Activated T-cell treated with anti-CD3 and anti-CD28 coated beads, Interleukin-2, amount 50 U/mL, for 4 hours (primary cell): Measurements from ENCODE around the gene BAIAP3. TPM values are rescaled to one million over a fixed set of nuclear protein-coding genes. Genes with fewer than 3 reads are reported as not detected.
"Not testable (repeated sequence)": the region's sequence is repeated elsewhere in the genome, so short reads cannot be mapped to it uniquely, and the experiment has no call there.

Experiments used
- ATAC-seq, 2 donors: fragments of 200-7000 bp; cut with Tn5 transposase; one replicate each; pipeline ENCODE4 v1.10.0; 2021
- DNase-seq: peaks from one replicate; pipeline ENCODE4 v3.0.0-alpha.2; 2020
- H3K27me3 Mint-ChIP-seq: one replicate; pipeline ENCODE4 v1.8.0; 2021; ENCODE audit warnings: low read depth, mixed read lengths
- H3K36me3 Mint-ChIP-seq: one replicate; pipeline ENCODE4 v1.8.0; 2022; ENCODE audit warnings: mixed read lengths; ENCODE audit not compliant: insufficient read depth
- H3K4me1 Mint-ChIP-seq: one replicate; pipeline ENCODE4 v1.8.0; 2021; ENCODE audit warnings: low read depth, mixed read lengths
- H3K4me3 Mint-ChIP-seq: one replicate; pipeline ENCODE4 v1.8.0; 2021; ENCODE audit warnings: mild to moderate bottlenecking, moderate library complexity, mixed read lengths
- H3K9me3 Mint-ChIP-seq: one replicate; pipeline ENCODE4 v1.8.0; 2021; ENCODE audit warnings: mixed read lengths
- total RNA-seq, 3 donors: library from RNA; stranded (reverse); gene quantifications; one replicate each; pipeline ENCODE4 v1.2.1, GENCODE V29; 2021

The BAIAP3 gene
- total RNA-seq, 3 donors from 2014 or later = 0.08 to 0.24 (median 0.16) TPM

DNA sequence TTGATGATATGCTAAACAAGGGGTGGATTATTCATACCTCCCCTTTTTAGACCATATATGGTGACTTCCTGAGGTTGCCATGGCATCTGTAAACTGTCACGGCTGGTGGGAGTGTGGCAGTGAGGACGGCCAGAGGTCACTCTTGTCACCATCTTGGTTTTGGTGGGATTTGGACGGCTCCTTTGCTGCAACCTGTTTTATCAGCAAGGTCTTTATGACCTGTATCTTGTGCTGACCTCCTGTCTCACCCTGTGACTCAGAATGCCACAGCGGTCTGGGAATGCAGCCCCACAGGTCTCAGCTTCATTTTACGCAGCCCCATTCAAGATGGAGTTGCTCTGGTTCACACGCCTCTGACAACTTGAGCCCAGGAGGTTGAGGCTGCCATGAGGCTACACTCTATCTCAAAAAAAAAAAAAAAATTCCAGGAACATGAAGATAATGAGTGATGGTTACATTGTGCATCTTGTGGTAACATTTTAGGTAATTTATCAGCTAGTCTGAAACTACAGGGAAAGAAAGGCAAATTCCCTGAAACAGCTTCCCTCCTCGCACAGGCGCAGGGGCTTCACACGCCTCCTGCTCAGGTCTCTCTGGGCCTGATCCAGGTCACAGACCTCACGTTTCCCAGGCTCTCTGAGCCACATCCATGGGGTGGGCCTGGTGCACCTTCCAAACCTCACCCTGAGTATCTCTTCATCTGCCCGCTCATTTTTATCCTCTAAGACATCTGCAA, 39.4 kb upstream of the BAIAP3 start:
- Mint-ChIP-seq H3K4me1 (peaks cover 6% of the 10 kb centered on the region), H3K27me3 (peaks cover 56% of the 10 kb centered on the region), H3K4me3 (no peak overlapping the region), H3K9me3 (no peaks in the 10 kb centered on the region), H3K36me3 (no peaks in the 10 kb centered on the region)
- ATAC-seq = no peak
- DNase-seq = no peak

DNA sequence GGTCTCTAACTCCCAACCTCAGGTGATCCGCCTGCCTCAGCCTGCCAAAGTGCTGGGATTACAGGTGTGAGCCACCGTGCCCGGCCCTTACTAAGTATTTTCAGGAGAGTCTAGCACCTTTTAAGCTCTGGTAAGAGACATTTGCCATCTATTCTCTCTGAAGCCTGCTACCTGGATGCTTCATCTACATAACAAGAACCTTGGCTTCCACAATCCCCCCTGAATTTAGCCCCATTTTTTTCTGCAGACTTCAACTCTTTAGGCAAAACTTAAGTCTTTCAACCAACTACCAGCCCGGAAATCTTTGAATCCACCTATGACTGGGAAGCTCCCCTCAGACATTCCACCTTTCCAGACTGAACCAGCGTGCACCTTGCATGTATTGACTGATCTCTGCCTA, 38.0 kb upstream of the BAIAP3 start:
- ATAC-seq = no peak
- no peaks in the 10 kb centered on the region for H3K9me3 Mint-ChIP-seq
- no peak overlapping the region for H3K4me3 Mint-ChIP-seq
- H3K27me3 Mint-ChIP-seq = peaks cover 50% of the 10 kb centered on the region
- H3K36me3 Mint-ChIP-seq = no peaks in the 10 kb centered on the region
- DNase-seq = no peak
- H3K4me1 Mint-ChIP-seq = peaks cover 6% of the 10 kb centered on the region

DNA sequence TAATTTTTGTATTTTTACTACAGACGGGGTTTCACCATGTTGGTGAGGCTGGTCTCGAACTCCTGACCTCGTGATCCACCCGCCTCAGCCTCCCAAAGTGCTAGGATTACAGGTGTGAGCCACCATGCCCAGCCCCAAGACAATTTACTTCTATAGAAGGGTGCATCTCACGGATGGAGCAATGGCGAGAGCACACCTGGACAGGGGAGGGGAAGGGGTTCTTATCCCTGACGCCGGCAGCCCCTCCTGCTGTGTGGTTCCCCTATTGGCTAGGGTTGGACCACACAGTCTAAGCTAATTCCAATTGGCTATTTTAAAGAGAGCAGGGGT, 36.8 kb upstream of the BAIAP3 start:
- not testable (repeated sequence) for DNase-seq, H3K9me3 Mint-ChIP-seq, H3K4me3 Mint-ChIP-seq, H3K4me1 Mint-ChIP-seq, H3K36me3 Mint-ChIP-seq, ATAC-seq
- H3K27me3 Mint-ChIP-seq = peaks cover 40% of the 10 kb centered on the region

DNA sequence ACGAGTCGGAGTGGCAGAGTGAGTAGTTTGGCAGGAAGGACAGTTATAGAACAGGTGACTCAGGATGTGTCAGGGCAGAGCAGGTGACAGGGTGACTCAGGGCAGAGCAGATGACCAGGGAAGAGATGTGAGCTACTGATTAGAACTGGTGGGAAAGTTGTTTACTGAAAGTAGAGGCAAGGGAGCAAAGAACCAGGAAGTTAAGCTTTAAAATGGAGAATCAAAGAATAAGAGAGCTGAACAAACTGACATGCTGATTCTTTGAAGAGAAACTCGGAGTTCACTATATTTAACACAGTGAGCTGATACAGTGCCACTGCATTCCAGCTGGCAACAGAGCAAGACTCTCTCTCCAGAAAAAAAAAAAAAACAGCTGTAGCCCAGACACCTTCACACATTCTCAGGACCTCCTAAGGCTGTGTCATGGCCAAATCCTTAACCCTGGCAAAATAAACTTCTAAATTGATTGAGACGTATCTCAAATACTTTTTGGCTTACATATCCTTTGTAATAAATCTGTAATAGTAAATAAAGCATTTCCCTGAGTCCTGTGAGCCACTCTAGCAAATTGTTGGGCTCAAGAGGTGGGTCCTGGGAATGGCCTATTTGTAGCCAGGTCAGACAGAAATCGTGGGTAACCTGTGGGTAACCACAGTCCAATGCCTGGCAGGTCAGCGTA, 36.3 kb upstream of the BAIAP3 start:
- Mint-ChIP-seq H3K27me3 (peaks cover 35% of the 10 kb centered on the region), H3K9me3 (no peaks in the 10 kb centered on the region), H3K36me3 (no peaks in the 10 kb centered on the region), H3K4me3 (no peak overlapping the region), H3K4me1 (peaks cover 10% of the 10 kb centered on the region)
- ATAC-seq (peak; percentile 74 to 81), DNase-seq (no peak)

DNA sequence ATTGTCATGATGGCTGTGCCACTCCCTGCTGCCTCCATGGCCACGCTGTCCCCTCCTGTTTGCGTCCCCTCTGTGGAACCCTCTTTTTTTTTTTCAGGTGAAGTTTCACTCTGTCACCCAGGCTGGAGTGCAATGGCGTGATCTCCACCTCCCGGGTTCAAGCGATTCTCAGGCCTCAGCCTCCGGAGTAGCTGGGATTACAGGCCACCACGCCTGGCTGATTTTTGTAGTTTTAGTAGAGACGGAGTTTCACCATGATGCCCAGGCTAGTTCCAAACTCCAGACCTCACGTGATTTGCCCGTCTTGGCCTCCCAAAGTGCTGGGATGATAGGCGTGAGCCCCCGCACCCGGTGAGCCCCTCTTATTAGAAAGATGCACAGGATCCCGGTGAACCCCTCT, 35.0 kb upstream of the BAIAP3 start:
- Mint-ChIP-seq H3K4me3 (no peak overlapping the region), H3K36me3 (no peaks in the 10 kb centered on the region), H3K9me3 (no peaks in the 10 kb centered on the region), H3K27me3 (peaks cover 27% of the 10 kb centered on the region), H3K4me1 (peaks cover 13% of the 10 kb centered on the region)
- no peak for DNase-seq
- no peak for ATAC-seq

DNA sequence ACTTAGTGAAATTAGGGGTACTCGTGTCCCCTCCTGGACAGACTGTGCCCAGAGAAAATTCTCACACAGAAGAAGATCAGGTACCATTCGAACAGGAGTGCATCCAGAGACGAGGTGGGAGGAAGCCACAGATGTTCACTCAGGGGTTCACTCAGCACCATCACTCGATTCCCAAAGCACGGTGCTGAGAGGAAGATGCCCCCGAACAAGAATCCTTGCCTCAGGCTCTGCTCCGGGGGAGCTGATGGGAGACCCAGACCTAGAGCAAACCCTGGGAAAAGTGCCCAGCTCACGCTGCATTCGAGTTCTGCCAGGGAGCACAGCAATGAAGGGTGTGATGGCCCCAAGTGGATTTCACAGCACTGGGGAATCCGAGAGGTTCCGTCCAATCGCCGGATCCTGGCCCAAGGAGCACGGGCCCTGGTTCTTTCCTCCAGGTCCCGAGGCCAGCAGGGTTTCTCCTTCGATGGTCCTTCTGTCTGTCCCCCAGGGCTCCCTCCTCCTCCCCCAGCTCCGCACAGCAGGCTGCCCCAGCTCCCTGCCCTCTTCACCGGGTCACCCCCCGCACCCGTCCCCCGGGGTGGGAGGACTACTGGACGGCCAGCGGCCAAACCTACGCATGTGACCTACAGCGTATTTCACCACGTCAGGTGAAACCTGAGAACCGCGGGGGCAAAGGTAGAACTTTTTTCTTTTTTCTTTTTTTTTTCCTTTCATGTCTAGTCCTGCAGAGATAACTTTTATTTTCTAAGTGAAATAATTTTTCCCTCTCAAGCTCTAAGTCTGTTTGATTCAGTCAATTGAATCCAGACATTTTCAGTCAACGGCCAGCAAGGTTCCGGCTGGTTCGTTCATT, 34.2 kb upstream of the BAIAP3 start:
- Mint-ChIP-seq H3K4me3 (no peak overlapping the region), H3K4me1 (peaks cover 21% of the 10 kb centered on the region), H3K9me3 (no peaks in the 10 kb centered on the region), H3K27me3 (peaks cover 19% of the 10 kb centered on the region), H3K36me3 (no peaks in the 10 kb centered on the region)
- DNase-seq (no peak), ATAC-seq (no peak)

DNA sequence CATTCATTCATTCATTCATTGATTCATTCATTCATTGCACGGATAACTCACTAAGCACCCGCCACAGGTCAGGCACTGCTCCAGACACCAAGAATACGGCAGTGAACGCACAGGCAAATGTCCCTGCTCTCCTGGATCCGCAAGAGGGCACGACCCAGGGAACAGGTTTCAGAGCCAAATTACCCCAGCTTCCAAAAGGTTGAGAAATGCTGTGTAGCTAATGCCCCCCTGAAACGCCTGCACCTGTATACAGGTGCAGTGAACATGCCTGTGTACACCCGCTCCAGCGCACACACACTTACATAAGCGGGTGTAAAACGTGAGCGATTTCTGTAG, 33.6 kb upstream of the BAIAP3 start:
- Mint-ChIP-seq H3K36me3 (no peaks in the 10 kb centered on the region), H3K27me3 (peaks cover 15% of the 10 kb centered on the region), H3K9me3 (no peaks in the 10 kb centered on the region), H3K4me1 (peaks cover 24% of the 10 kb centered on the region), H3K4me3 (no peak overlapping the region)
- ATAC-seq (no peak), DNase-seq (no peak)

DNA sequence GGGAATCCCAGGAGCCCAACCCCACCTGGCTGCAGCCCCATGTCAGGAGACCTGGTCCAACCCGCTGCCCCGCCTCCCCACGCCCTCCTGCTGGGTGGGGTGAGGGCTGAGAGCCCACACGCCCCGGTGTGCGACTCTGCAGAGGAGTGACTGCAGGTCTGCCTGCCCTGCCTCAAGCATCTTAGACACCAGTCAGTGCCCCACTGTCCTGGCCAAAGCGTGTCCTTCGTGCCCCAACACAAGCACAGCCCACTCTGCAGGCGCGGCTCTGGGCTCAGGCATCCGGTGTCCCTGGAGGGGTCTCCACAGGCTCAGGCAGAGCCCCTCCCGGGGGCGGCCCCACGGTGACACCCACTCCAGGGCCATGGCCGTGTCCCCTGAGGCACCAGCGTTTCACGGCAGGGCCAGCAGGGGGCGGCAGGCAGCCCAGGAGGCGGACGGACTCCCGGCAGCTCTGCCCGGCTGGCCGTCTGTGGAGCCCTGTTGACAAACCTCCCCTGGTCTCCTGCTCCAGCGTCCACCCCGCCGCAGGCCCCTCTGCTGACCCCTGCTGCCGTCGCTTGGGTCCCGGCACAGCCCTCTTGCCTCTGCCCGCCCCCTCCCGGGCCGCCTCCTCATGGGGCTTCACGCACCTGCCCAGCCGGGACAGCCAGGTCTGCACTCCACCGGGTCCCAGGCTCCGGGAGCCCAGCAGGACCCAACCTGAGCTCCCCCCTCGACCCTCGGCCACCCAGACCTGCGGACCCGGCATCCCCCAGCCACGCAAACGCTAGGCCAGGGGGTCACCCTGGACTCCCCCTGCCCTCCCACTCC, 32.6 kb upstream of the BAIAP3 start:
- H3K36me3 Mint-ChIP-seq = no peaks in the 10 kb centered on the region

DNA sequence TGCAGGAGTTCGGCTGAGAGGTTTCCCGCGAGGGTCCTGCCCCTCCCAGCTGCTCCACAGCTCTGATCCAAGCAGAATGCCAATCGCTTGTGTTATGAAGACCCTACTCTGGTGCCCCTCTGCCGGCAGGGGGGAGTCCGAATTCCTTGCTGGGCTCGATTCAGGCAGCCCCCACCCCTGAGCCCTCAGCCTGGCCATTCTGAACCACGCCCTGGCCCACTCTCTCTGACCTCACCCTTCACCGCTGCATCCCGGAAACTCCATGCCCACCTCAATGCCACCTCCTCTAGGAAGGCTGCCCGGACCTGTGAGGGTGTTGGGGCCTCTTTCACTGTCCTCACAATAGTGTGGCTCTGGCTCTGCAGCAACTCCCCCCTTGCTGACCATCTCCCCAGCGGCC, 31.9 kb upstream of the BAIAP3 start:
- Mint-ChIP-seq H3K4me1 (peaks cover 28% of the 10 kb centered on the region), H3K27me3 (peaks cover 15% of the 10 kb centered on the region), H3K4me3 (no peak overlapping the region), H3K9me3 (no peaks in the 10 kb centered on the region), H3K36me3 (no peaks in the 10 kb centered on the region)
- ATAC-seq = no peak
- no peak for DNase-seq

More for the DNA sequence above, 32.6 kb upstream of the BAIAP3 start:
- peaks cover 15% of the 10 kb centered on the region for H3K27me3 Mint-ChIP-seq
- ATAC-seq = peak; percentile 78 to 79
- H3K9me3 Mint-ChIP-seq = no peaks in the 10 kb centered on the region
- DNase-seq = peak; percentile 65
- H3K4me1 Mint-ChIP-seq = peaks cover 25% of the 10 kb centered on the region
- no peak overlapping the region for H3K4me3 Mint-ChIP-seq

DNA sequence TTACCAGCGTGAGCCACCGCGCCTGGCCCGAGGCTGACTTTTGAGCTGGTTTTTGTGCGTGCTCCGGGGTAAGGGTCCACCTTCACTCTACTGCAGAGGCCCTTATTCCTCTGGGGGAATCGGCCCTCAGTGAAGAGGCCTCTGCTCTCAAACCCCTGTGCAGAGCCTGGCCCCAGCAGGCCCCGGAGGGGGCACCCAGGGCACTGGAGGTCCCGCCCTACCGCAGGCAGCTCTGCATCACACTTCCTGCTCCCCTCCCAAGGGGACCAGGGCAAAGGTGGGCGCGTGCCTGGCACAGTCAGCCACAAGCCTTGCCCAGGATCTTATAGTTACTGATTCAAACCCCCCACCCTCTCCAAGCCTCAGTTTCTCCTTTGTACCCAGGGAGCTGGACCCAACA, 27.6 kb upstream of the BAIAP3 start:
- Mint-ChIP-seq H3K4me1 (peaks cover 30% of the 10 kb centered on the region), H3K27me3 (no peaks in the 10 kb centered on the region), H3K4me3 (no peak overlapping the region), H3K9me3 (no peaks in the 10 kb centered on the region), H3K36me3 (peaks cover 8% of the 10 kb centered on the region)
- ATAC-seq = no peak
- DNase-seq = no peak

DNA sequence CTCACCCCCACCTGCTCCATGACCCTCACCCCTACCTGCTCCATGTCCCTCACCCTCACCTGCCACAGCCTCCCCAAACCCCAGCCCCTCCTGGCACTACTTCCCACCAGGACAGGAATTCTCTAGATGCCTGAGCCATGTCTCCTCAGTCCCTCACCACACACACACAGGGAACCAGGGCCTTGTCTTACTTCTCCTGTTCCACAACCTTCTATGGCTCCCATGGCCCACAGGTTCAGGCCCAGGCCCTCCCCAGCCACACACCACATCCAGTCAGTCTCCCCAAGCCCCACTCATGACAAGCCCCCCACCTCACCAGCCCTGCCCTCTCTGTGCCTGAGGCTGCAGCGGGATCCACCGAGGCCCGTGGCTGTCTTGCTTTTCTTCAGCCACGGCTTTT, 27.1 kb upstream of the BAIAP3 start:
- H3K4me3 Mint-ChIP-seq = no peak overlapping the region
- peaks cover 35% of the 10 kb centered on the region for H3K4me1 Mint-ChIP-seq
- no peak for DNase-seq

DNA sequence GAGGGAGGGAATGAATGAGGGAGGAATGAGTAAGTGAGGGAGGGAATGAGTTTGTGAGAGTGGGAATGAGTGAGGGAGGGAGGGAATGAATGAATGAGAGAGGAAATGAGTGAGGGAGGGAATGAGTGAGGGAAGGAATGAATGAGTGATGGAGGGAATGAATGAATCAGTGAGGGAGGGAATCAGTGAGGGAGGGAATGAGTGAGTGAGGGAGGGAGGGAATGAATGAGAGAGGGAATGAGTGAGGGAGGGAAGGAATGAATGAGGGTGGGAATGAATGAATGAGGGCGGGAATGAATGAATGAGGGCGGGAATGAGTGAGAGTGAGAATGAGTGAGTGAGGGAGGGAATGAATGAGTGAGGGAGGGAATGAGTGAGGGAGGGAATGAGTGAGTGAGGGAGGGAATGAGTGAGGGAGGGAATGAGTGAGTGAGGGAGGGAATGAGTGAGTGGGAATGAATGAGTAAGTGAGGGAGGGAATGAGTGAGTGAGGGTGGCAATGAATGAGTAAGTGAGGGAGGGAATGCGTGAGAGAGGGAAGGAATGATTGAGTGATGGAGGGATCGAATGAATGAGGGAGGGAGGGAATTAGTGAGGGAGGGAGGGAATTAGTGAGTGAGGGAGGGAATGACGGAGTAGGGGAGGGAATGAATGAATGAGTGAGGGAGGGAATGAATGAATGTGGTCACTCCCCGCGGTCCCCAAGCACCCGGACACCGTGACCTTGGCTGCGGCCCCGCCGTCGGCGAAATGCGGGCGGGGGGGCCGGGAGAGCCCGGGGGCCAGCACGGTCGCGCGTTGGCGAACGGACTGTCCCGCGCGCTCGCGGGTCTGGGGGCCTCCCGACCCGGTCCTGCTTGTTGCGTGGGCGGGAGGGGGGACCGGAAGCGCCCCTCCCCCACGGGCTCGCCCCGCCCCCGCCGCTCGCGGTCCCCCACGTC, 25.1 kb upstream of the BAIAP3 start:
- no peaks in the 10 kb centered on the region for H3K27me3 Mint-ChIP-seq
- H3K4me3 Mint-ChIP-seq = peak overlapping the region; percentile 86
- DNase-seq (no peak), ATAC-seq (peak; percentile 5 to 7)
- H3K4me1 Mint-ChIP-seq = peaks cover 46% of the 10 kb centered on the region
- peaks cover 11% of the 10 kb centered on the region for H3K36me3 Mint-ChIP-seq
- H3K9me3 Mint-ChIP-seq = no peaks in the 10 kb centered on the region

More for the DNA sequence above, 27.1 kb upstream of the BAIAP3 start:
- Mint-ChIP-seq H3K36me3 (peaks cover 8% of the 10 kb centered on the region), H3K27me3 (no peaks in the 10 kb centered on the region), H3K9me3 (no peaks in the 10 kb centered on the region)
- no peak for ATAC-seq
